Panc1 (cell line): ENCODE measurements around the gene HARBI1.

Experiments used
- TF ChIP-seq, protein P1 (sequence below): fragments of 450-650 bp; IDR thresholded peaks from 2 replicates; pipeline ENCODE4 v1.5.1; 2017; ENCODE audit warnings: mild to moderate bottlenecking
- TF ChIP-seq, protein P2 (sequence below), 2 experiments: IDR thresholded peaks; 2 replicates each; pipeline ENCODE4 v1.6.1; 2011 to 2012; ENCODE audit warnings: low read depth in 2 of 2, control low read depth in 1 of 2, low read length in 1 of 2, mild to moderate bottlenecking in 1 of 2, moderate library complexity in 1 of 2; ENCODE audit not compliant: insufficient read depth in 1 of 2

- TF ChIP-seq, protein P1, sequence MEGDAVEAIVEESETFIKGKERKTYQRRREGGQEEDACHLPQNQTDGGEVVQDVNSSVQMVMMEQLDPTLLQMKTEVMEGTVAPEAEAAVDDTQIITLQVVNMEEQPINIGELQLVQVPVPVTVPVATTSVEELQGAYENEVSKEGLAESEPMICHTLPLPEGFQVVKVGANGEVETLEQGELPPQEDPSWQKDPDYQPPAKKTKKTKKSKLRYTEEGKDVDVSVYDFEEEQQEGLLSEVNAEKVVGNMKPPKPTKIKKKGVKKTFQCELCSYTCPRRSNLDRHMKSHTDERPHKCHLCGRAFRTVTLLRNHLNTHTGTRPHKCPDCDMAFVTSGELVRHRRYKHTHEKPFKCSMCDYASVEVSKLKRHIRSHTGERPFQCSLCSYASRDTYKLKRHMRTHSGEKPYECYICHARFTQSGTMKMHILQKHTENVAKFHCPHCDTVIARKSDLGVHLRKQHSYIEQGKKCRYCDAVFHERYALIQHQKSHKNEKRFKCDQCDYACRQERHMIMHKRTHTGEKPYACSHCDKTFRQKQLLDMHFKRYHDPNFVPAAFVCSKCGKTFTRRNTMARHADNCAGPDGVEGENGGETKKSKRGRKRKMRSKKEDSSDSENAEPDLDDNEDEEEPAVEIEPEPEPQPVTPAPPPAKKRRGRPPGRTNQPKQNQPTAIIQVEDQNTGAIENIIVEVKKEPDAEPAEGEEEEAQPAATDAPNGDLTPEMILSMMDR, result no peak
- TF ChIP-seq, protein P2, sequence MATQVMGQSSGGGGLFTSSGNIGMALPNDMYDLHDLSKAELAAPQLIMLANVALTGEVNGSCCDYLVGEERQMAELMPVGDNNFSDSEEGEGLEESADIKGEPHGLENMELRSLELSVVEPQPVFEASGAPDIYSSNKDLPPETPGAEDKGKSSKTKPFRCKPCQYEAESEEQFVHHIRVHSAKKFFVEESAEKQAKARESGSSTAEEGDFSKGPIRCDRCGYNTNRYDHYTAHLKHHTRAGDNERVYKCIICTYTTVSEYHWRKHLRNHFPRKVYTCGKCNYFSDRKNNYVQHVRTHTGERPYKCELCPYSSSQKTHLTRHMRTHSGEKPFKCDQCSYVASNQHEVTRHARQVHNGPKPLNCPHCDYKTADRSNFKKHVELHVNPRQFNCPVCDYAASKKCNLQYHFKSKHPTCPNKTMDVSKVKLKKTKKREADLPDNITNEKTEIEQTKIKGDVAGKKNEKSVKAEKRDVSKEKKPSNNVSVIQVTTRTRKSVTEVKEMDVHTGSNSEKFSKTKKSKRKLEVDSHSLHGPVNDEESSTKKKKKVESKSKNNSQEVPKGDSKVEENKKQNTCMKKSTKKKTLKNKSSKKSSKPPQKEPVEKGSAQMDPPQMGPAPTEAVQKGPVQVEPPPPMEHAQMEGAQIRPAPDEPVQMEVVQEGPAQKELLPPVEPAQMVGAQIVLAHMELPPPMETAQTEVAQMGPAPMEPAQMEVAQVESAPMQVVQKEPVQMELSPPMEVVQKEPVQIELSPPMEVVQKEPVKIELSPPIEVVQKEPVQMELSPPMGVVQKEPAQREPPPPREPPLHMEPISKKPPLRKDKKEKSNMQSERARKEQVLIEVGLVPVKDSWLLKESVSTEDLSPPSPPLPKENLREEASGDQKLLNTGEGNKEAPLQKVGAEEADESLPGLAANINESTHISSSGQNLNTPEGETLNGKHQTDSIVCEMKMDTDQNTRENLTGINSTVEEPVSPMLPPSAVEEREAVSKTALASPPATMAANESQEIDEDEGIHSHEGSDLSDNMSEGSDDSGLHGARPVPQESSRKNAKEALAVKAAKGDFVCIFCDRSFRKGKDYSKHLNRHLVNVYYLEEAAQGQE (IDR thresholded peaks at IDR 0.05; ENCODE audit: insufficient read depth in 1 of 2, low read depth in 2 of 2, low read length in 1 of 2), result no peak
These were observed 13.2 kb downstream of the HARBI1 start for GRCh38 chr11:46603704-46604308.
